ENCODE results near the gene SLC3A2.
"Not testable (repeated sequence)": the region's sequence is repeated elsewhere in the genome, so short reads cannot be mapped to it uniquely, and the experiment has no call there.

SLC3A2 gene
- 241 to 383 reads per million in 2 donors for total RNA-seq

DNA sequence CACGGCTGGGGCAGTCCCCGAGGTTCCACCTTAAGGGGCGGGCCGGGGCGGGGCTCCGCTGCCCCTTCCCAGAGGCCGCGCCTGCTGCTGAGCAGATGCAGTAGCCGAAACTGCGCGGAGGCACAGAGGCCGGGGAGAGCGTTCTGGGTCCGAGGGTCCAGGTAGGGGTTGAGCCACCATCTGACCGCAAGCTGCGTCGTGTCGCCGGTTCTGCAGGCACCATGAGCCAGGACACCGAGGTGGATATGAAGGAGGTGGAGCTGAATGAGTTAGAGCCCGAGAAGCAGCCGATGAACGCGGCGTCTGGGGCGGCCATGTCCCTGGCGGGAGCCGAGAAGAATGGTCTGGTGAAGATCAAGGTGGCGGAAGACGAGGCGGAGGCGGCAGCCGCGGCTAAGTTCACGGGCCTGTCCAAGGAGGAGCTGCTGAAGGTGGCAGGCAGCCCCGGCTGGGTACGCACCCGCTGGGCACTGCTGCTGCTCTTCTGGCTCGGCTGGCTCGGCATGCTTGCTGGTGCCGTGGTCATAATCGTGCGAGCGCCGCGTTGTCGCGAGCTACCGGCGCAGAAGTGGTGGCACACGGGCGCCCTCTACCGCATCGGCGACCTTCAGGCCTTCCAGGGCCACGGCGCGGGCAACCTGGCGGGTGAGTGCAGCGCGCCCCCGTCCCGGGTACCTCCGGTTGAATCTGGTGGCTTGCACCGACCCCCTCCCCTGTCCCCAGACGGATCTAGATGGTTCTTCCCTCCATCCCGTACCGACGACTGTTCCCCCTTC lies at the start of gene SLC3A2:
Gene SLC3A2 (plus strand): TSS at position 94 of the 776 bp plus-strand sequence. CDS start 128 bp downstream, at position 222.
- DNase-seq, result peak; percentile 74 to 93 (median 79)

DNA sequence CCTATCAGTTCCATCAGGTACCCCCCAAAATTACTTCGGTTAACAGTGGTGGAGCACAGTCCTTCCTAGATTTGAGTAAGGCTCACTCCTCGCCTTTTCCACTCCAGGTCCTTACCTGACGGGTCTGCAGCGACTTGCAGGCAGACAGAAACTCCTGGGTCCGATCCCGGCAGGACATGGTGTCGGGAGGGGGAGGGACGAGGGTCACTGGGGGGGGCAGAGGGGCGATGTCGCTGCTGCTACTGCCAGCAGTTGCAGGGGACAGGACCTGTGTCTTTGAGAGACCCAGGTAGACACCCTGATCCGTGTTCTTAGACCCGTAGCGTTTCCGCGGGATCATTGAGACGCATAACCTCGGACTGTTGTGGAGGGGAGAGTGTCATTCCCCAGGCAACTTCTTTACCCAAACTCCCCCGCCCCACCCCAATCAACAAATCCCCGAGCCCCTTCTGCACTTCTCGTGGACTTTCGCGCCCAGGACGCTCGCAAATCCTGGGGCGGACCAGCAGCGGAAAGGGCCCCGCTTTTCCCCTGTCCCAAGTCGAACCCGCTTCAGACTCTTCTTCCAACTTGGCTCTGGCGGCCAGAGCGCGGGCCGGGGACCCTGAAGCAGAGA lies 49.7 kb upstream of the SLC3A2 start:
- DNase-seq, result peak in 1 of 5 experiments; percentile 47

DNA sequence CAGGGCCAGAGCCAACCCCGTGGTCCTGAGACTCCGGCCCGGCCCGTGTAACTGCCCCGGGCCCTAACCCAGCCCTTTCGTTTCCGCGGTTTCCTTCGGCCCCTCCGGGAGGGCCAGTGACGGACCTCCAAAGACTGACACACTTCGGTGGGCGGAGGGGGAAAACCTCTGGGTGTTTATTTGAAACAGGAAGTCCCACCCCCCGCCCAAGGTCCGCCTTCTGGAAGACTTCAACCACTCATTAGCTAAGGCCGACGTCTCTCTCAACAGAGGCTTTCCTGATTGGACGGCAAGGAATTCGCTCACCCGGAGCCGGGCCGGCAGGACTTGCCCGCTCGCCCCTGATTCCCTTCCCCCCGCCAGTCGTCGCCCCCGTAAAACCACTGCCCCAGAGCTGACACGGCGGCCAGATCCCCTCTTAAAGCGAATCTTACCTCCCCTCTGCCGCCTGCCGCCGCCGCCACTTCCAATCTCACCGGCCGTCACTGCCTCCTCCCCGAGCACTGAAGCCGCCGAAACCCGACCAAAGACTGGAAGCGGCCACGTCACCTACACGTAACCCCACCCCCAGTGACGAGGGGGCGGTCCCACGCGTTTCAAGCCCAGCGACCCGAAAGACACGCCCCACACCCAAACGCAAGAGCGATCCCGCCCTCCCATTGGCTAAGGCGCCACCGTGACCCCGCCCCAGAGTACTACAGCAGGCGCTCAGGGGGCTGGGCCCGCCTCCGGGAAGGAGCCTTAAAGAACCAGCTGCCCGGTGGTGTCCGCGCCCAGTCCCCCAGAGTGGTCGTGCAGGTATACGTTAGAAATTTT lies 49.0 kb upstream of the SLC3A2 start, which contains the start of gene STX5:
Gene STX5 (minus strand): TSS at position 532 of the 816 bp plus-strand sequence. CDS start 808 bp downstream, outside the sequence.
- DNase-seq, result peak; percentile 98 to 100 (median 99)

DNA sequence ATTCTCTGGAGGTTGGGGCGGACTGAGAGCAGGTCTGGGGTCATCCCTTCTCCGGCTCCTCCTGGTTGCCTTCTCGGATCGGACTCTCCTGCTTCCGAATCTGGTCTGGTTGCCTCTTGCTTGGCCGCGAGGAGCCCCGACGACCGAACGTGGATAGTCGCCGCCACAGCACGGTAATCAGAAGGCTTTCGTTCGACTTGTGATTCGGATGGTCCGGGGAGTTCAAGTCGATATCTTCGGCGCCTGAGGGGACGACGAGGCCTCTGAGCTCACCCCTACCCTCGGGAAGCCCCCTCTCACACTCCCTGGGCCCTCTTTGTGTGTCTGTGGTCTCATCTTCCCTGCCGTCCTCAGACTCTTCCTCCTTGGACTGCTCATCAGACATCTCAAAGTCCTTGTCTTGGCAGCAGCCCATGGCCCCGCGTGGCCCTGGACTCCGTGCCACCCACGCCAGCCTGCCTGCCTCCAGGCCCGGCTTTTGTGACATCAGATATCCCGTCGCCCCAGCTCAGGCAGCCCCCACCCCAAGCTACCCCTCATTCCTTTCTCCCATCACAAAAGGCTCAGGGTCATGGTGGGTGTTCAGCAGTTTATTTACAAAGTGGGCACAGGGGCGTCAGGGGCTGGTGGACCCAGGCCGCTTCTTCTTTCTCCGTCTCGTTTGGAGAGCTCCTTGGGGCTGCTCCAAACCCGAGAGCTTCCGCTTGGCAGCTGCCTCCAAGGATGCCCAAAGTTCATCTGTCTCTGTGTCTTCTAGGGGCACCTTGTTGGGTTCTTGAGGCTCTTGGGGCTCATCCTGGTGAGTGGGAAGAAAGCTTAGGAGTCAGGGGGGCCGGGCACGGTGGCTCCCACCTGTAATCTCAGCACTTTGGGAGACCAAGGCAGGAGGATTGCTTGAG lies 48.1 kb upstream of the SLC3A2 start, which contains the start of gene TEX54:
Gene TEX54 (minus strand): TSS at position 506 of the 899 bp plus-strand sequence.
- no peak for DNase-seq

DNA sequence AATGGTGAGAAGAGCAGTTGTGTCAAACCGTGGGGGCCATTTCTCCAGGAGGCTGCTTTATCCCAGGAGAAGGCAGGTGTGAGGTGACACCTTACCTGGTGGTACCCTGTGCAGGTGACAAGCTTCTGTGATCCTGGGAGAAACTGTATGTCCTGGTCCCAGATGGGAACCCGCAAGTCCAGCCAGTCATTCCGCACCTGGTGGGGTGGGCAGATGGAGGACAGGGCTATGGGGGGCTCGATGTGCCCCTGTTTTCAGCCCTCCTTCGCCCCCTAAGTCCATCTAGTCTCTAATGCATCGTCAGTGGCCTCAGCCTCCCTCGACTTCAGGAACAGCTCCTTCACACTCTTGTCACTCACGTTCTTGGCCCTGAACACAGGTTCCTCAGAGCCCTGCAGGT lies 45.4 kb upstream of the SLC3A2 start:
- no peak for DNase-seq

DNA sequence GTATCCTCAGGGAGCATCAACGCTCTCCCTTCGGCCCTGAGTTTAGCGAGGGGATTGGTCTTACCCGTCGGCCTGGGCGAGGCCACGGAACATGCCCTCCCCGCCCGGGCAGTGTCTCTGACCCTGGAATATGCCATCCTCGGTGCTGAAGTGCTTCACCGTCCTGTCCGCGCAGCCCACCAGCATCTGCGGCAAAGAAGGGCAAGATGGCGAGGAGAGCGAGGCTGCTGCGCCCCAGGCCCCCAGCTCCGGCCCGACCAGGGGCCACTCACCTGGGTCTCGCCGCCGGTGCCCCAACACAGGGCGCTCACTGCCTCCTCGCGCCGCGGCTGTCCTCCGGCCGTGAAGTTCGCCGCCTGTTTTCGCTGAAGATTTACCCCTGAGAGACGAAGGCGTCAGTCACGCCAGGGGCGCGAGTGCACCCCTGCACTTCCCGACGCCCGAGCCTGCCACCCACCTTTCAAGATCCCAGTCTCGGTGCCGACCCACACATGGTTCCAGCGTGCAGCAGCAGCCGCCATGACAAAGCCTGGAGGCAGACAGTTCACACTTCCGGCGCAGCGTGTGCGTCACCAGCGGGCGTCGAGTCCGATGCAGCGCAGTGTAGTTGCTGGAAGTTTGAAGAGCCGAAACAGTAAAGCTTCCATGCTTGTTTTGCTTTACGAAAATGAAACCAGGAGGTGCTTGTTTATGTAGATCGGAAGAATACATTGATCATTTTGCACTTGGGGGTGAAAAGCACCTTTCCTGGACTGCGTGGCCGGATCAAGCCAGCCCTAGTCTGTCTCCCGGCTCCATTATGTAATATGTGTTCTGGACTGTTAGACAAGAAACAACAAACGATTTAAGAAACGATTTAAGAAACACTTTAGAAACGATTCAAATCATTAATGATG lies 41.4 kb upstream of the SLC3A2 start, which contains the start of gene WDR74:
Gene WDR74 (minus strand): TSS at position 541 of the 896 bp plus-strand sequence. CDS start 20 bp downstream, at position 521.
- peak; percentile 75 to 98 (median 88) for DNase-seq

DNA sequence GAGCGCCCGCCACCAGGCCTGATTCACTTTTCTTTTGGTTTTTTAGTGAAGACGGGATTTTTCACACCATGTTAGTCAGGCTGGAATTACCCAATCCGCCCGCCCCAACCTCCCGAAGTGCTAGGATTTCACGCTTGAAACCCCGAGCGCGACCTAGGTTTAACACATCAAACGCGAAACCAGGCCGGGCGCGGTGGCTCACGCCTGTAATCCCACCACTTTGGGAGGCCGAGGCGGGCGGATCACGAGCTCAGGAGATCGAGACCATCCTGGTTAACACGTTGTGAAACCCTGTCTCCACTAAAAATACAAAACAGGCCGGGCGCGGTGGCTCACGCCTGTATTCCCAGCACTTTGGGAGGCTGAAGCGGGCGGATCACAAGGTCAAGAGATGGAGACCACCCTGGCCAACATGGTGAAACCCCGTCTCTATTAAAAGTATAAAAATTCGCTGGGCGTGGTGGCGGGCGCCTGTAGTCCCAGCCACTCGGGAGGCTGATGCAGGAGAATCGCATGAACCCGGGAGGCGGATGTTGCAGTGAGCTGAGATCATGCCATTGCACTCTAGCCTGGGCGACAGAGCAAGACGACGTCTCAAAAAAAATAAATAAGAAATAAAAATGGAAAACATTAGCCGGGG lies 39.9 kb upstream of the SLC3A2 start:
- DNase-seq, result peak; percentile 52 to 91 (median 71)

DNA sequence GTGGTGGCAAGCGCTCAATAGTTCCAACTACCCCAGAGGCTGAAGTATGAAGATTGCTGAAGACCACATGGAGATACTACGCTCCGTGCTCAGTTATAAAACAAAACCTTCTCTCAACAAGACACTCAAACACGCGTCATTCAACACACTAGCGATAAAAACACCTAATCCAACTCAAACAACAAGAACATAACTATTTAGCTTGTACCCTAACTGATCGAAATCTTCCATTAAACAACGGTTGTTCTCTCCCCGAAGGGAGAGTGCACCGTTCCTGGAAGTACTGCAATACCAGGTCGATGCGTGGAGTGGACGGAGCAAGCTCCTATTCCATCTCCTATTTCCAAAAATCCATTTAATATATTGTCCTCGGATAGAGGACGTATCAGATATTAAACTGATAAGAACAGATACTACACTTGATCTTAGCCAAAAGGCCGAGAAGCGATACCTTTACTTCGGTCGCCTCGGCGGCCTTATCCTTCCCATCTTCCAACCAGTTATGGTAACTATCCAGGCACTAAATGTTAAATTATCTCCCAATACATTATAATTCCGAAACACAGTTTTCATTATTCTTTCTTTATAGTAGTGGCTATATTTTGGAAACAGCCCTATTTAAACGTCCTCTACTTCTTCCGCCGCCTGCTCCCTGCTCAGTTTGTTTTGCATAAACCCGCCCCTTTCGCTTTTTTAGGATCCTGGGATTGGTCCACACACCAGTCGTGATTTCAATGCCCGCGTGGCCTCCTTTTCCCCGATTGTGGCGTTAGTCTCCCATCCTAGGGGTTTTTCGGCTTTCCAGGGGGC lies 39.1 kb upstream of the SLC3A2 start:
- DNase-seq, result peak; percentile 42 to 99 (median 74)

DNA sequence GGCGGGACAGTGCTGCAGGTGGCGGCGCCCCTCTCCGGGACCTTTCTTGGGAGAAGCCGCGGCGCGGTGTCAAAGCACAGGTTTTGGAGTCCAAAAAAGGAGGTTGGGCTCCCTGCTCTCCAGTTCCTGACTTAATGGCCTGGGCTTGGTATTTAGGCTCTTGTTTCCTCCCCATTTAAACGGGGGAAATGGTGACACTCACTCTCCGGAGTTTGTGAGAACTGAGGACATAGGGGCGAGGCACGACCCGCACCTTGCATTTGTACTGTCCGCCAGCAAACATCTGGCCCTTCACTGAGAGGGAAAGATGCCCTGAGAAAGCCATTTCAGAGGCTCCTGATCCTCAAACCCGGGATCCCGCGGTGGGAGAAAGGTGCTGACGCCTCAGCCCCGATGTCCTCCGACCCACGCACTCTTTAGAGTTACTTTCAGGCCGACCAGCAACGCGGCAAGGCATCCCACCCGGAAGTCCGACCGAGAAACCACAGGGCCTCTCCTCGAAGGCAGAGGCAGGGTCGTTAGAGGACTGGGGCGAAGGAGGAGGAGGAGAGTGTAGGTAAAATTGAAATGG lies 38.4 kb upstream of the SLC3A2 start:
- DNase-seq, result peak in 2 of 5 experiments; percentile 17 to 64

DNA sequence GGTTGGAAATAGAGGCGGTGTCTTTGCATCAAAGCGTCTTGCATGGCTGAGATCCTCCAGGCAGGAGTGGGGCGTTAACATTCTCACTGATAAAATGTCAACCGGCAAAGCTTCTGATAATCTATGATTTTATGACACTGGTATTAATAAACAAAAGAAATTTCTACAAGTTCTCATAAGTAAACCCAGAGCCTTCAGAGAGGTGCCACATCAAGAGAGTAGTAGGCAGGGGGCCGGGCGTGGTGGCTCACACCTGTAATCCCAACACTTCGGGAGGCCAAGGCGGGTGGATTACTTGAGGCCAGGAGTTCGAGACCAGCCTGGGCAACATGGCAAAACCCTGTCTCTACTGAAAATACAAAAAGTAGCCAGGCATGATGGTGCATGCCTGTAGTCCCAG lies 37.8 kb upstream of the SLC3A2 start:
- not testable (repeated sequence) for DNase-seq

DNA sequence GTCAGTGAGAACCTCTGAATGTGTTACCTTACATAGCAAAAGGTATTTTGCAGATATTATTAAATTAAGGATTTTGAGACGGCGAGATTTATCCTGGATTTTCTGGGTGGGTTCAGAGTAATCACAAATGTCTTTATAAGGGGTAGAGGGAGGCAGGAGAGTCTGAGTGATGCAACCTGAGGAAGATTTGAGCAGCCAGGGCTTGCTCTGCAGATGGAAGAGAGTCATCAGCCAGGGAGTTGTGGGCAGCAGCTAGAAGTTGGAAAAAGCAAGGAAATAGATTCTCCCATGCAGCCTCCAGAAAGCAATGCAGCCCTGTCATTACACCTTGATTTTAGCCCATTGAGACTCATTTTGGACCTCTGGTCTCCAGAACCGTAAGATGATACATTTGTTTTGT lies 37.2 kb upstream of the SLC3A2 start:
- no peak for DNase-seq

DNA sequence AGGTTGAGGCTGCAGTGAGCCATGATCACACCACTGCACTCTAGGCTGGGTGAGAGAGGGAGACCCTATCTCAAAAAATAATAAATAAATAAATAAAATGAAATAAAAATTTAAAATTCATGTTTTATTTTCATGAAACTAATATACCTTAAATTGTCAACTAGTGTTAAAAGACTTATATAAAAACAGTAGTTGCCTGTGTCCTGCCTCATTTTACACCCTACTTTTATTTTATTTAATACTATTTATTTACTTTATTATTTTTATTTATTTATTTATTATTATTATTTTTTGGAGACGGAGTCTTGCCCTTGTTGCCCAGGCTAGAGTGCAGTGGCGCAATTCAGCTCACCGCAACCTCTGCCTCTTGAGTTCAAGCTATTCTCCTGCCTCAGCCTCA lies 36.5 kb upstream of the SLC3A2 start:
- DNase-seq, result no peak

DNA sequence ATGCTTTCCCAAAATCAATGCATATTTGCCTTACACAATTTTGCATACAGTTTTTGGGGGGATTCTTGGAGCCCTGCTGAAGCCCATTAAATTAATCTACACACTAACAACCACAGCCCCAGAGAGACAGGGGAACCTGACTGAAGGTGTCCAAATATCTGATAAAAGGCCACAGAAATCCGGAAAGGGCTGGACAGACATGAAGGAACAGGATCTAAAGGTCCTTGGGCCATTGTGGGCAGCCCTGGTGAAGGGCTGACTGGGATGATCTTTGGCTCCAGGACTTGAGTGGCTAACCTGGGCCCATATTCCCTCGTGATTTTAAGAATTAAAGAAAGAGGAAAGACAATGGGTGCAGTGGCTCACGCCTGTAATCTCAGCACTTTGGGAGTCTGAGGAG lies 34.5 kb upstream of the SLC3A2 start:
- no peak for DNase-seq

DNA sequence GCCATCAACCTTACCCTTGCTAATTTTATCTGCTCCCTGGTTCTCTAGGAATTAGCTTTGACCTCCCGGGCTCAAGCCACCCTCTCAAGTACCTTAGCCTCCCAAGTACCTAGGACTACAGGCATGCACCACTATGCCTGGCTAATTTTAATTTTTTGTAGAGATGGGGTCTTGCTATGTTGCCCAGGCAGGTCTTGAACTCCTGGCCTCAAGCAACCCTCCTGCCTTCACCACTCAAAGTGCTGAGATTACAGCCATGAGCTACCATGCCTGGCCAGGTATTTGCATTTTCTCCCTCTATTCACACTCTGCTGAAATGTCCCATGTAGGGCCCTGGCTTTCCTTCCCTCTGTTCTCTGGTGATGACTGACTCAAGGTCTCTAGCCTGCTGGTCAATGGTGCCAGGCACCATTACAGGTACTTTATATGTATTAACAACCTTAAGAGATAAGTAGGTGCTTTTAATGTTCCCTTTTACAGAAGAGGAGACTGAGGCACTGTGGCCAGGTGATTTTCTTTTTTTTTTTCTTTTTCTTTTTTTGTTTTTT lies 32.9 kb upstream of the SLC3A2 start:
- DNase-seq, result no peak

DNA sequence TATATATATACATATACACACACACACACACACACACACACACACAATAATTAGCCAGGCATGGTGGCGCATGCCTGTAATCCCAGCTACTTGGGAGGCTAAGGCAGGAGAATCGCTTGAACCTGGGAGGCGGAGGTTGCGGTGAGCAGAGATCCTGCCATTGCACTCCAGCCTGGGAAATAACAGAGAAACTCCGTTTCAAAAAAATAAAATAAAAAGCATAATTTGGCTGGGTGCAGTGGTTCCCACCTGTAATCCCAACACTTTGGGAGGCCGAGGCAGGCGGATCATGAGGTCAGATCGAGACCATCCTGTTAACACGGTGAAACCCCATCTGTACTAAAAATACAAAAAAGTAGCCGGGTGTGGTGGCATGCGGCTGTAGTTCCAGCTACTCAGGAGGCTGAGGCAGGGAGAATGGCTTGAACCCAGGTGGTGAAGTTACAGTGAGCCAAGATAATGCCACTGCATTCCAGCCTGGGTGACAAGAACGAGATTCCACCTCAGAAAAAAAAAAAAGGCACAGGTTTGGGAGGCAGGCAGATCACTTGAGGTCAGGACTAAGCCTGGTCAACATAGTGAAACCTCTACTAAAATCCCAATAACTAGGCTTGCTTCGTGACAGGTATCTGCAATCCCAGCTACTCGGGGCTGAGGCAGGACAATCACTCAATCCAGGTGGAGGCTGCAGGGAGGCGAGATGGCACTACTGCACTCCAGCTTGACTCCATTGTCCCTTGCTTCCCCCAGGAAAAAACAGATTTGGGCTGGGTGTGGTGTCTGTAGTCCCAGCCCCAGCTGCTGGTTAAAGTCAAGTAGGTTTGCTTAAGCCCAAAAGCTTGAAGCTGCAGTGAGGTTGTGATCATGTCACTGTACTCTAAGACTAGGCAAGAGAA lies 29.5 kb upstream of the SLC3A2 start:
- peak in 1 of 5 experiments; percentile 24 for DNase-seq

DNA sequence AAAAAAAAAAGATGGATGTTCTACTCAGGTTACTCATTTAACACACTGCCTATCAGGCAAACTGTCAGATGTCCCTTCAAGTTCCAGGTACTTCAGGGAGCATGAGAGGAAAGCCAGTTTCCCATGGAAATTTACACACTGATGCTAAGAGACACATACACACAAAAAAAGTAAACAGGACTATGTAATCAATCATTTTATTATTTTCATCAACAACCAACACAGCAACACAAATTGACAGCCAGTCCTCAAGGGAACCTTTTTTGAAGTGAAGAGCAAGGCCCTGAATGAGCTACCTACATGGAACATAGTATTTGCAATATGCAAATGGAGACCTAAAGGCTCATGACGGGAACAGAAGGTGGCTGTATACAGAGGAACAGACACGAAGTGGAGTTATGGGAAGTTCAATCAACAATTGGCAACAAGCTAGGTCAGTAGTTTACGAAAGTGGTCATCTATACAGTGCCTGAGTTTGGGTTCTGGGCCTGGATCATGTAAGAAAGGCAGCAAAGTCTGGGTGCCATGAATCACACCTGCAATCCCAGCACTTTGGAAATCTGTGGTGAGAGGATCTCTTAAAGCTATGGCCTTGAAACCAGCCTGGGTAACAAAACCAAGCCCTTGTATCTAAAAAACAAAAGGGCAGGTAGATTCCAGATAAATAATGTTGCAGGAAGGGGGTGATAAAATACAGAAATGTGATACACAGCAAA lies 28.7 kb upstream of the SLC3A2 start:
- no peak for DNase-seq

All from T-helper 2 cell (primary cell).